ENCODE data around the gene SCG5. TPM values are rescaled to one million over a fixed set of nuclear protein-coding genes. Genes with fewer than 3 reads are reported as not detected.

Gene SCG5
- total RNA-seq, 1 donor from 2014 or later, result 25.1 TPM

- TF ChIP-seq CTCF (conservative IDR thresholded peaks at IDR 0.05), result no peak
- Mint-ChIP-seq H3K27ac (ENCODE audit: unreplicated experiment) (no peak overlapping the region), H3K27me3 (ENCODE audit: low read depth) (peaks cover 96% of the 10 kb centered on the region), H3K9me3 (no peaks in the 10 kb centered on the region), H3K4me3 (peak overlapping the region; percentile 55), H3K36me3 (ENCODE audit: low read depth) (peaks cover 3% of the 10 kb centered on the region), H3K4me1 (peaks cover 4% of the 10 kb centered on the region)
- DNase-seq (ENCODE audit: low read depth, low spot score), result peak; percentile 3
Observed at GRCh38 chr15:32718821-32719716, 77.6 kb downstream of the SCG5 start.

GRCh38 chr15:32721596-32721995, 80.1 kb downstream of the SCG5 start:
- Mint-ChIP-seq H3K4me1 (peaks cover 4% of the 10 kb centered on the region), H3K4me3 (no peak overlapping the region), H3K9me3 (no peaks in the 10 kb centered on the region), H3K27ac (ENCODE audit: unreplicated experiment) (no peak overlapping the region), H3K27me3 (ENCODE audit: low read depth) (peaks cover 91% of the 10 kb centered on the region), H3K36me3 (ENCODE audit: low read depth) (peaks cover 3% of the 10 kb centered on the region)
- DNase-seq (ENCODE audit: low read depth, low spot score), result no peak
- TF ChIP-seq CTCF (conservative IDR thresholded peaks at IDR 0.05), result no peak

- peaks cover 4% of the 10 kb centered on the region for H3K4me1 Mint-ChIP-seq
- peaks cover 86% of the 10 kb centered on the region for H3K27me3 Mint-ChIP-seq (ENCODE audit: low read depth)
- no peaks in the 10 kb centered on the region for H3K9me3 Mint-ChIP-seq
- no peak for TF ChIP-seq CTCF (conservative IDR thresholded peaks at IDR 0.05)
- no peak overlapping the region for H3K27ac Mint-ChIP-seq (ENCODE audit: unreplicated experiment)
- DNase-seq (ENCODE audit: low read depth, low spot score), result no peak
- H3K4me3 Mint-ChIP-seq, result no peak overlapping the region
- no peaks in the 10 kb centered on the region for H3K36me3 Mint-ChIP-seq (ENCODE audit: low read depth)
Observed at GRCh38 chr15:32722136-32722535, 80.6 kb downstream of the SCG5 start.

- TF ChIP-seq CTCF (conservative IDR thresholded peaks at IDR 0.05), result no peak
- no peak overlapping the region for H3K4me3 Mint-ChIP-seq
- no peaks in the 10 kb centered on the region for H3K36me3 Mint-ChIP-seq (ENCODE audit: low read depth)
- no peak overlapping the region for H3K27ac Mint-ChIP-seq (ENCODE audit: unreplicated experiment)
- H3K27me3 Mint-ChIP-seq (ENCODE audit: low read depth), result peaks cover 76% of the 10 kb centered on the region
- H3K9me3 Mint-ChIP-seq, result peaks cover 3% of the 10 kb centered on the region
- no peak for DNase-seq (ENCODE audit: low read depth, low spot score)
- peaks cover 4% of the 10 kb centered on the region for H3K4me1 Mint-ChIP-seq
Observed at GRCh38 chr15:32723171-32723948, 81.8 kb downstream of the SCG5 start.

- Mint-ChIP-seq H3K4me3 (no peak overlapping the region), H3K36me3 (ENCODE audit: low read depth) (peaks cover 4% of the 10 kb centered on the region), H3K27ac (ENCODE audit: unreplicated experiment) (no peak overlapping the region), H3K27me3 (ENCODE audit: low read depth) (peaks cover 27% of the 10 kb centered on the region), H3K9me3 (peaks cover 8% of the 10 kb centered on the region), H3K4me1 (peaks cover 6% of the 10 kb centered on the region)
- no peak for TF ChIP-seq CTCF (conservative IDR thresholded peaks at IDR 0.05)
- no peak for DNase-seq (ENCODE audit: low read depth, low spot score)
Observed at GRCh38 chr15:32729700-32730395, 88.3 kb downstream of the SCG5 start.

Data from neural crest cell (in vitro differentiated cells).